ENCODE data around the gene KAZN.
"Not testable (repeated sequence)": the region's sequence is repeated elsewhere in the genome, so short reads cannot be mapped to it uniquely, and the experiment has no call there.

Gene KAZN

DNA sequence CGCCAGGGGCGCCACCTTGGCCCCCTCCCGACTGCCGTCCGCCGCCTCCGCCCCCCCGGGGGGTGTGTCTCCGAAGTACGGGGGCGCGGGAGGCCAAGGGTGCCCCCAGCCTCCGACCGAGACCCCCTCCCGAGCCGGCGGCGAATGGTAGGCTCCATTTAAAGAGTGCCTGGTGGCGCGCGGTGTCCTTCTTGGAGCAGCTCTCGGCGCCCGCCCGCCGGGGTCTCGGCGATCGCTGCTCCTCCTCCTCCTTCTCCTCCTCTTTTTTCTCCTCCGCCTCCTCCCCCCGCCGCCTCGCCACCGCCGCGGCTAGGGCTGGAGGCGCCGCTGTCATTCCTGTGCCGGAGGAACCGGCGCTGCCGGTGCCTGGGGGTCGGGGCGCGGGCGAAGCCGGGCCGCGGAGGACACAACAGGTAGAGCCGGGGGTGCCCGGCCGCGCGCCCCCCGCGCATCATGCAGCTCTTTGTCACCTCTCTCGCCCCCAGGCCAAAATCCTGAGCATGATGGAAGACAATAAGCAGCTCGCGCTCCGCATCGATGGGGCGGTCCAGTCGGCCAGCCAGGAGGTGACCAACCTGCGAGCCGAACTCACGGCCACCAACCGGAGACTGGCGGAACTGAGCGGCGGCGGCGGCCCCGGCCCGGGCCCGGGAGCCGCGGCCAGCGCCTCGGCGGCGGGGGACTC is at the start of gene KAZN:
TSS of gene KAZN (plus strand) at position 188 of the 685 bp plus-strand sequence.
- no peak for DNase-seq (ENCODE audit: low read depth in 2 of 2)

DNA sequence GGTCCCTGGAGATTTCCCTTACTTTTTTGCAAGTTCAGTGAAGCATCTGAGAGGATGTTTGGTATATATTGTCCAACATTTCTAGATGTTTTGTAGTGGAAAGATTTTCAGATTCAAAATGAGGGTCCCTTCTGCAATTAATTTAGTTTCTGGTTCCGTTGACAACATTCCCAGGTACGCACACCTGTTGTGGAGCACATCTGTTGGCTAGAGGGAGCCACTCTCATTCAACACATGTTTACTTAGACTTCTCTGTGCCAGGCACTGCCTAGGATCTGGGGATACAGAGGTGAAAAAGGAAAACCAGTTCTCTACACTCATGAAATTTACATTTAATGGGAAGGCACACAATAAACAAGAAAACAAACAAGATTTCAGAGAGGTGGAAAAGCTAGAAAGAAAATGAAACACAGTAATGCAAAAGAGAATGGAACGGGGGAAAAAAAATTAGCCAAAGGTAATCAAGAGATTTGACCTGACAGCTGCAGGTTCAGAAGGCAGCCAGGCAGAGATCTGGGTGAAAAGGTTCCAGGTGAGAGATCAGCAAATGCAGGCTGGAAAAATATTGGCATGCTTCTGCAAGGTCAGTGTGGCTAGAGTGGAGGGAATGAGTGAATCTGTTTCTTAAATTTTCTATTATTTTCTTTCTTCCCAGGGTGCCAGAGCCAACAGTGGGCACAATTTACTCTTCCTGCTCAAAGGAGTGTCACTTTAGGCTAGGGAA is 48.4 kb upstream of the KAZN start:
- no peak for DNase-seq (ENCODE audit: low read depth in 2 of 2)

DNA sequence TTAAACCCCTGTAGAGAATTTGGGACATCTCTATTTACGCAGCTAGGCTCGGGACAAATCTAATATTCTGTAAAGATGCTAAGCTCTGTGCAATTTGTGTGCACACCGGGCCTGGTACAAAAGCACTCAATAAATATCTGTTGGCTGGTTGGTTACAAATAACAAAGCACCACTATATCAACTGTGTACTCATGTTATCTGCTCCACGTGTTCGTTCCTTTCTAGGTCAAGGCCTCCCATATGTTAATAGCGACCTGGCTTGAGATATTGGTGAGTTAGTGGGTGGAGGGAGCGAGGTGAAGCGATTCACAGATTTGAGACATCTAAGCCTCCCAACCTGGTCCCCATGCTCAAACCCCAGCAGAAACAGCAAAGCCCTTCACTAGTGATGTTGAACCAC is 47.1 kb upstream of the KAZN start:
- no peak for DNase-seq (ENCODE audit: low read depth in 2 of 2)

DNA sequence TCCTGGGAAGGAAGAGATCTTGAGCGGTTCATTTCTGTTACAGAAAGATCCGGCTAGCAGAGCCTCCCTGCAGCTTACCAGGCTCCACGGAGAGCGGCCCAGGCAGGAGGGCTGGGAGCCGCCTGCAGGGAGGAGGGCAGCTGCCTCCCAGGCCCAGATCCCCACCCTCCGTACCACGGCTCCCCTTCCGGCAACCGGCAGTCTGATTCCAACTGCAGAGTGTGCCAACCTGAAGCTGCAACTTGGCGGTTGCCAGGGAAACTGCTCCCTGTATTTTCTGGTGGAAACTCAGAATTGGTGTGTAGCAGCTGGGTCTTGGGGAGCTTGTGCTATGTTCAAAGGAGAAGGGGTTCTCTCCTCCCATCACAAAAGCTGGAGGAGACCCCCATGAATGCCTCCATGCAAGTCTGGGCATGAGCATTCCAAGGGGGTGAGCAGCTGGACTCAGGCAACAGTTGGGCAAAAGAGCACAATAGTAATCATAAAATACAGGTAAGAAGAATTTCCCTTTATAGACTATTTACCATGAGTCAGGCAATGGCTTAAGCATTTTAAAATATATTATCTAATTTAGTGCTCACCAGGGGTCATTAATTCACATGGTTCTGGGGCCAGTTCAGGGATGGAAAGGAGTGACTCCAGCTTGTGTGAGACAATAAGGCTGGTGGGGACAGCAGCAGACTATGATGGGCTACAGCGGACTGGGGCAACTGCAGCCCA is 46.1 kb upstream of the KAZN start:
- DNase-seq (ENCODE audit: low read depth in 2 of 2) = no peak

DNA sequence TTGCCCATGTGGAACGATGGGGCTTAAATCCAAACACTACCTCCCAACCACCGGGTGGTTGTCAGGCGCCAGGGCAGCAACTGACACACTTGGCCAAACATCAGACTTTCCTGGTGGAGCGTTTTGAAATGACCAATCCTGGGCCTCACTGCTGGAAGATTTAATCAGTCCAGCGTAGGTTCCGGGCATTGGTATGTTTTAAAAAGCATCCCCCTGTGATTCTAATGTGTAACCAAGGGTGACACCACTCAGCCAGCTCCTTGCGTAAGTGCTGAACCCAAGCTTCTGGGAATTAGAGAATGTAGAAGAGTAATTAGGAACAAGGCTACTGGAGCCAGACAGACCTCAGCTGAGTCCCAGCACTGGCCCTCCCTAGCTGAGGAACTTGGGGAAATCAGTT is 44.8 kb upstream of the KAZN start:
- DNase-seq (ENCODE audit: low read depth in 2 of 2) = no peak

DNA sequence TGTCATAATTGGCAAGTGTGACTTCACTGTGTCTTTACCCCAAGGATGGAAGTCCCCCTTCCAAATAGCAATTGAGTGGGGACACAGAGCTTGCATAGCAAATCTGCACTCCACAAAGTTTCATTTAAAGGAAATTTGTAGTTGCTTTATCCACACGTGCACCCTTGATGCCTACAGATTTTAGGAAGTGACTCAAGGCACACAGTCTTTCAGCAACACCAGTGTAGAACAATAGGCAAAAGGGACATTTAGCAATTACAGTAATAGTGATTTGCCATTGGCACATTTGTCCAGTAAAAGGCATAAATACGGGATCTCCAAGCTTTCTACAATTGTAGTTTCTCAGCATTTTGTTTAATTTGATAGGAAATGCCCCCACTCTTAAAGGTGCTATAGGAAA is 43.4 kb upstream of the KAZN start:
- DNase-seq (ENCODE audit: low read depth in 2 of 2) = no peak

DNA sequence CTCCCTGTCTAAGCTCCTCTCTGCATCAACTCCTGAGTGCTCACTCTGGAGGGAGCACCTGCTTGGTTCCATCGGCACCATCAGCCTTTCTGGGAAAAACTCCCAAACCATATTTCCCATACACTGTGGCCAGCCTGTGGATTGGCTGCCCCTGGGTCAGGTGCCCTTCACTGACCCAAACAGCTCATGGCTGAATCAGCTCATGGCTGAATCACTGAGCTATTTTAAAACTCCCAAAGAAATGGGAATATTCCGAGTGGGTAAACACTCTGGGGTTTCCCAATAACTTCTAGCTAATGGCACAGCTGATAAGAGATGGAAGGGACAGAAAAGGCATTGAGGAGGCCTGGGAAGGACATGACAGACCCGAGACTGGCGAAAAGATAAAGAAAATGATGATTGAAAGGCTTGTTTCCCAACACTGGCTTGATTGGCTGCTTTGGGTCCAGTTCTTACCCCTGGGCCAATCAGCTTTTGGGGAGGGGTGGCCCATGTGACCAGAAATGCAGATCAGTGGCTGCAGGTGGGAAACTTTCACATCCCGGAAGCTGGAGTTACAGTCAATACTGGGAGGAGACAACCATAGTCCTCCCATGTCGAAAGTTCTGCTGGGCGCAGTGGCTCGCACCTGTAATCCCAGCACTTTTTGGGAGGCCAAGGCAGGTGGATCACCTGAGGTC is 37.3 kb upstream of the KAZN start:
- DNase-seq (ENCODE audit: low read depth in 2 of 2) = no peak

DNA sequence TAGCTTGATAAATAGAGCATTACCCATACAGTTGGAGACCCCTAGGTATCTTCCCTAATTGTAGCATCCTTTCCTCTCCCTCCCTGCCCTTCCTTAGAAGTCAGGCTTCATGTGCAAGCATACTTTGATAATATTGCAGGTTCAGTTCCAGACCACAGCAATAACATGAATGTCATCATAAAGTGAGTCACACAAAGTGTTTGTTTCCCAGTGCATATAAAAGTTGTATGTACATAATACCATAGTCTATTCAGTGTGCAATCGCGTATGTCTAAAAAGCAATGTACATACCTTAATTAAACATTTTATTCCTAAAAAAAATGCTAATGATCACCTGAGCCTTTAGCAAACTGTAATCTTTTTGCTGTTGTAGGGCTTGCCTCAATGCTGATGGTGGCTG is 33.4 kb upstream of the KAZN start:
- DNase-seq (ENCODE audit: low read depth in 2 of 2) = no peak

DNA sequence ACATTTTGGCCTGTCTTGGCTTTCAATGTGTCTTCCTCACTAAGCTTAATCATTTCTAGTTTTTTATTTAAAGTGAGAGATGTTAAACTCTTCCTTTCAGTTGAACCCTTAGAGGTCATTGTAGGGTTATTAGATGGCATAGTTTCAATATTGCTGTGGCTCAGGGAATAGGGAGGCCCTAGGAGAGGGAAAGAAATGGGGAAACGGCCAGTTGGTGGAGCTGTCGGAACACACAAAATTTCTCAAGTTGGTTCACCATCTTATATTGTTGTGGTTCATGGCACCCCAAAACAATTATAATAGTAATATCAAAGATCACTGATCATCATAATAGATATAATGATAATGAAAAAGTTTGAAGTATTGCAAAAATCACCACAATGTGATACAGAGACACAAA is 31.4 kb upstream of the KAZN start:
- no peak for DNase-seq (ENCODE audit: low read depth in 2 of 2)

DNA sequence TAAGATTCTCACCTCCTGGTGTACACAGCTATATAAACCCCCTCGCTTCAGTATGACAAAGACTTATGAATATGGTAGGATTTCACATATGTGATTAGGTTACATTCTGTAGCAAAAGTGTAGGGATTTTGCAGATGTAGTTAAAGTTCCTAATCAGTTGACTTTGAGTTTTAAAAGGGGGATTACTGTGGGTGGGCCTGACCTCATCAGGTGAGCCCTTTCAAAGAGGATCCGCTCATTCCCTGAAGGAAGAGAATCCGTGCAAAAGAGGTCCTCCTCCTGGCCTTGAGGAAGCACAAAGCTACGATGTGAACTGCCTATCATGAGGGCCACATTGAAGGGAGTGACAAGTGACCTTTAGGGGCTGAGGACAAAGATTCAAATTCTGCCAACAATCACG is 30.6 kb upstream of the KAZN start:
- DNase-seq (ENCODE audit: low read depth in 2 of 2) = no peak

DNA sequence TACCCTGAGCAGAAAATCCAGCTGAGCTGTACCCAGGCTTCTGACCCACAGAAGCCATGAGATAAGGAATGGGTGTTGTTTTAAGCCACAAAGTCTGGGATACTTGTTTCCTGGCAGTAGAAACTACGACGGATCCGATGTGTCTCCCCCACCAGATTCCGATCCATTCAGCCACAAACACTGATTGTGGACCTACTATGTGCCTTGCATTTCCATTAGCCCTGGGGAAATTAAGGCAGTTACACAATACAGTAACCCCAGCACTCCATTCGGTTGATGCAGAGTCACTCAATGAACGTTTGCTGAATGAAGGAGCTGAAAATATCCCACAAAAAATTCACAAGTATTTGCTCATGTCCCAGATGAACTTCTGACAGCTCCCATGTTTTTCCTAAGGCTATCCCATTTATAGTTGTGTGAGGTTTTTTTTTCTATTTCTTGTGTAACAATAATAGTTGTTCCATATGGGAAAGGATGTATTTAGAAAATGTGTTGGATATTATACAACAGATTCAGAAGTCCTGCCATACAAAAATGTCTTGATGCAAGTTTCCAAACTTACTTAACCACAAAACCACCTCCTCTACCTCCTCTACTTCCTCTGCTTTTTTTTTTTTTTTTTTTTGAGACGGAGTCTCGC is 29.6 kb upstream of the KAZN start:
- no peak for DNase-seq (ENCODE audit: low read depth in 2 of 2)

DNA sequence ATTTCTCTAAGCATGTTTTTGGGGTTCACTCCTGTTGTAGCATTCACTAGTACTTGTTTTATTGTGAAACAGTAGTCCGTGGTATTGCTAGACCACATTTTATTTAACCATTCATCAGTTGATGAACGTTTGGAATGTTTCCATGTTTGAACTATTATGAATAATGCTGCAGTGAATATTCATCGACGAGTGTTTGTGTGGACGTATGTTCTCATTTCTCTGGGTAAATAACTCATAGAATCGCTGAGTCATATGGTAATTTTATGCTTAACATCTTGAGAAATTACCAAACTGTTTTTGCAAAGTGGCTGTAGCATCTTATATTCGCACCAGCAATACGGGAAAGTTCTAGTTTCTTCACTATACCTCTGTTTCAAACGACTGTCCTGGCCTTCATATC is 28.0 kb upstream of the KAZN start:
- DNase-seq (ENCODE audit: low read depth in 2 of 2) = no peak

DNA sequence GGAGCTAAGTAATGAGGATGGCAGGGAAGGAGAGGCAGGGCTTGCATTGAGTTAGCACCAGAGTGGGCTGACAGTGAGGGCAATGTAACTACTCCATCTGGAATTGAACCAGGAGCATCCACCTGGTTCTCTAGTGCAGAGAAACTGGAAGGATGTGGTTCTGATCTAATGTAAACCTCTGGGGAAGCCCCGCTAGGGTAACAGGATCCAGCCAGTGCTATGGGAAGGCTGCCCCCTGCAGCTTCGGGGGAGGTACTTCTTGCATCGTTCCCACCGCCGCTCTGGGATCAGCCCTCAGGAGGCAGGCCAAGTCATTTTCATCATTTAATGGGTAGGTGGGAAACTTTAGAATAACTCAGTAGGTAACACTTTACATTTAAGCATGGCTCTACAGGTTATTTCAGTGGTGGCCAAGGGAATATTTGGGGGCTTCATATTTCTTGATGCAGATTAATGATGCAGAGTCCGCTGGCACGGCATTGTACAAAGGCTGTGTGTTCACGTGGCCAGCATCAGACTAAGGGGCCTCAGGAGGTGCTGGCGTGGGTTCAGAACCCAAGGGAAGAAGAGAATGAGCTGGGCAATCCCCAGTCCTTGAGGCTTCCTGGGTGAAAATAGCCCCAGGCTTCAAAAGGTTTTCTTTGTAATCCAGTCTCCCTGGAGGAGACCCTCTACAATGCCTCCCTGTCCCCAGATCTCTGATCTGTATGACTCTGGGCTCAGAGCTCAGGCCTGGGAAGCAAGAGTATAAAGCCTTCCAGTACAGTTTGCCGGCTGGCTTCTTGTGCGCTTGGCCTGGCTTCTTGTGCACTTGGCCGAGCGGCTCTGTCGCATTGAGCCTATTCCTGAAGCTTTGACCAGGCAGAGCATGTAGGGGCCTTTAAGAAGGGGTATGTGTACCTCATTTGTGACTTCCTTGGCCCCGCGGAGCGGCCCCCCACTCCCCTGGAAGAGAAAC is 26.4 kb upstream of the KAZN start:
- no peak for DNase-seq (ENCODE audit: low read depth in 2 of 2)

DNA sequence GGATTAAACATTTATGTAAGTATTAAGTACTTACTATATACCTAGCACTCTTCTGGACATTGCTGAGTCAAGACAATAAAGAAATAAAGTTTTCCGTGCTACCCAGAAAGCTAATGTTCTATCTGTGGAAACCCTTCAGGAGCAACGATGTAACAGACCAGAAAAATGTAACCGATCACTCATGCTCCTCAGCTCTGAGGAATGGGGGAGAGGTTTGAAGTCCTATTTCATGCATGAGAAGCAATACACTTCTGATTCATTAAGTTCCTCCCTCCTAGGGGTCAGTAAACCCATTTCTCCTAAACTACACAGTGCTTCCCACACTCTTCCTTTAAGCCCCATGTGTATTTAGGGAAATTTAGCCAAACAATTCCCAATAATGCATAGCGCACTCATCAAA is 25.6 kb upstream of the KAZN start:
- DNase-seq (ENCODE audit: low read depth in 2 of 2) = no peak

DNA sequence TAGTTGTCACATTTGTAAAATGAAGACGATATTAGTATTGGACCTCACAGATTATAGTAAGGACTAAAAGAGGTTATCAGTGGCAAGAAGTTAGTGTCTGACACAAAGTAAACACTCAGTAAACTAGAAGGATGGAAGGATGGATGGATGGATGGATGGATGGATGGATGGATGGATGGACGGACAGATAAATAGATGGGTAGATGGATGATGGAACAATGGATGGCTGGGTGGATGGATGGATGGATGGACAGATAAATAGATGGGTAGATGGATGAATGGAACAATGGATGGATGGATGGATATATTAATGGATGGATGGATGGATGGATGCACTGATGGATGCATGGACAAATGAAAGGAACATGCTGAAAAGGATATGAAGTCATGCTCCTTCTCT is 22.3 kb upstream of the KAZN start:
- no peak for DNase-seq (ENCODE audit: low read depth in 2 of 2)

DNA sequence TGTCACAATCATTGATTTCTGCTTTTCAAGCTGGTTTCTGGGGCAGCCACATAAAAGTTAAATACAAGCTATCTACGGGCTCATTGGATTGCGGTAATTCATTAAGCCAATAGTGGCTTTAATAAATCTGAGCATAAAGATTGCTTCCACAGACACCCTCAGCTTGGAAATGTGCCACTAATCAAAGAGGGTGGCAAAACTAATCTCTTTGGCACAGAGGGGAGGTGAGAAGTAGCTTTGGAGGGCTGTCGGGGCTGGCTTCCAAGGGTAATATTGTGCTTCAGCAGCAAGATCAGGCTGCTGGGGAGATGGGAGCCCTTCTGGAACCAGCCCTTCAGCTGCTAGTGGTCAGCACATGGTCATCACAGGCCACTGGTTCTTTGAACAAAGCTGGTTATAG is 21.2 kb upstream of the KAZN start:
- DNase-seq (ENCODE audit: low read depth in 2 of 2) = no peak

DNA sequence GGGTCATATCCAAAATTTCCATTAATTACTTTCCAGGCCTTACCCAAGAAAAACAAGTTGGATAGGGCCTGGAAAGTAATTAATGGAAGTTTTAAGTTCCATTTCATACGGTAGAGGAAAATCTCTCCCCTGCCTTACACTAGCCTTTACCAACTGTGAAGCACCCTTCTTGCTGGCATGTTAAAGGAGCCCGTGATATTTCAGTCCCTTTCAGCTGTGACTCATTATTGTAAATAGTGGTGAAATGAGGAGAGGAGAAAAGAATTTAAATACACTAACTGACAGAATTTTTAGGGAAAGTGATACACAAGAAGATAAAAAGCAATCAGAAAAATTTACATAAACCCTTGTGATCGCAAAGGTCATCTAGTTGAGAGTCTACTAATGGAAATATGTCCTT is 20.3 kb upstream of the KAZN start:
- DNase-seq (ENCODE audit: low read depth in 2 of 2) = no peak

DNA sequence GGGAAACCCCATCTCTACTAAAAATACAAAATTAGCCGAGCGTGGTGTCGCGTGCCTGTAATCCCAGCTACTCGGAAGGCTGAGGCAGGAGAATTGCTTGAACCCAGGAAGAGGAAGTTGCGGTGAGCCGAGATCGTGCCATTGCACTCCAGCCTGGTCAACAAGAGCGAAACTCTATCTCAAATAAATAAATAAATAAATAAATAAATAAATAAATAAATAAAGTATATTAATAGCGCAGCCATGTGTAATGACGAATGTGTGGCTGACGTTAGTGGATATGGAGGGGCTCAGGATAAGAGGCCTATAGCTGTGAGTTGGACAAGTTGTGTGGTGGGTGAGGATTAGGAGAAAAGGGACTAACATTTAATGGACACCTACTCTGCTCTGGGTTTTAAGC is 18.2 kb upstream of the KAZN start:
- DNase-seq (ENCODE audit: low read depth in 2 of 2) = not testable (repeated sequence)

DNA sequence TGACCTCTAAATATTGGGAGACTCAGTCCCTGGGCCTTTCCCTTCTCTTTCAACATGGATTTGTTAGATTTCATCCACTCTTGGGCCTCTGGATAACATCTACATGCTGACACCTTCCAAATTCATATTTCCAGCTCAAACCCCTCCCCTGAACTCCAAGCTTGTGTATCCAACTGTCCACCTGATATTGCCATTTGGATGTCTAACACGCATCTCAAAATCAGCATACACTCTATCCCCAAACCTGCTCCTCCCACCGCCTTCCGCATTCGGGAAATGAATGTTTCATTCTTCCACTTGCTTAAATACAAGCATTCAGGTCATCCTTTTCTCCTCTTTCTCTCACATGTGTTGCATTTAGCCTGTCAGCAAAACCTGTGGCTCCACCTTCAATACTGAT is 17.5 kb upstream of the KAZN start:
- DNase-seq (ENCODE audit: low read depth in 2 of 2) = no peak

DNA sequence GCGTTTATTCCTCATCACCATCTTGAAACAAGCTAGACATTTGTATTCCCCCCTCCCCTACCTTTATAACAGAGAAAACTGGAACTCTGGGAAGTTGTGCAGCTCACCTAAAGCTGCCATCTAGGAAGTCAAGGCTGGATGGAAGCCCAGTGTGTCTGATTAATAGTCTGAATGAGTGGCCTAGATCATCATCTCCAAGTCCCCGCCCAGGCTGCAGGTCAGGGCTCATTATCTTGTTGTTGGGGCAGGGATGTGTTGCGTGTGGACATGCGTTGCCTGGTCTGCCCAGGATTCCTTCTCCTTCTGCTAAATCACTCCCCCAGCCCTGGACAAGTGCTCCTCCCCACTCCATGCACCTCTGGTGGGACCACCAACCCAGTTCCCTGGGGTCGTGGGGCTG is 14.7 kb upstream of the KAZN start:
- DNase-seq (ENCODE audit: low read depth in 2 of 2) = no peak

DNA sequence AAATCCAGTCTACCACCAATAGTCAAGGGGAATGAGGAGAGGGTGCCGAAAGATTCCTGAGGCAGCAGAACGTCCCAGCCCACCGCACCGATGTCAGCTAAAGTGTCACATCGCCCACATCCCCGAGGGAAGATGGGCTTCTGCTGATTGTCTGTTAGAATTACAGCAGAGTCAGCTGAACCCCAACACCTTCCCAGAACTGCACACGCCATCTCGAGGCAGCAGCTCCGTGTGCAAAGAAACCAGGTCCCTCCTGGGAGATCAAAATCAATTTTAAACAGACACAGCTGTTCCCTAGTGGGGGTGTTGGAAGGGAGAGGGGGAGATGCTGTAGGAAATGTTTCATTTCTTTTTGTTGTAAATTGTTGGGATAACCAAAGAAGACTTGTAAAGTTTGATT is 12.8 kb upstream of the KAZN start:
- DNase-seq (ENCODE audit: low read depth in 2 of 2) = no peak

Data from stimulated activated CD4-positive, alpha-beta T cell treated with anti-CD3 and anti-CD28 coated beads, Interleukin-15, amount 100 ng/mL, for 48 hours (primary cell).